SU-DHL-6 (cell line): ENCODE measurements around the gene C13orf42.

Source experiments
- H2AFZ ChIP-seq: fragments of 200-600 bp; sonication (generic); 2 replicates; pipeline ENCODE4 v1.6.1; 2014; ENCODE audit warnings: low read depth, mild to moderate bottlenecking, moderate library complexity, mixed read lengths, antibody characterized with exemption, low read length; ENCODE audit not compliant: severe bottlenecking
- H3F3A ChIP-seq: fragments of 200-600 bp; shearing (Covaris generic); 2 replicates; pipeline ENCODE4 v1.6.0; 2016; ENCODE audit warnings: antibody characterized with exemption, mild to moderate bottlenecking; ENCODE audit not compliant: insufficient read depth
- H3K27ac ChIP-seq: fragments of 200-600 bp; sonication (generic); 2 replicates; pipeline ENCODE4 v1.5.1; 2016; ENCODE audit warnings: low read depth, mild to moderate bottlenecking, low read length, moderate library complexity, mixed read lengths
- H3K27me3 ChIP-seq: fragments of 200-600 bp; sonication (generic), shearing (Covaris generic); 2 replicates; pipeline ENCODE4 v1.6.0; 2014; ENCODE audit warnings: mild to moderate bottlenecking, low read length
- H3K36me3 ChIP-seq: fragments of 200-600 bp; sonication (generic); 2 replicates; pipeline ENCODE4 v1.6.1; 2014; ENCODE audit warnings: mild to moderate bottlenecking, low read length, mixed read lengths
- H3K4me2 ChIP-seq: fragments of 300-600, 200-600 bp; shearing (Covaris generic), sonication (generic); 2 replicates; pipeline ENCODE4 v1.6.0; 2014; ENCODE audit warnings: low read length, low read depth, mild to moderate bottlenecking; ENCODE audit not compliant: poor library complexity, severe bottlenecking
- H3K4me3 ChIP-seq: fragments of 200-600 bp; sonication (generic); 2 replicates; pipeline ENCODE4 v1.5.1; 2014; ENCODE audit warnings: antibody characterized with exemption, low read length, mild to moderate bottlenecking, mixed read lengths; ENCODE audit not compliant: insufficient read depth, poor library complexity, severe bottlenecking
- H3K79me2 ChIP-seq: fragments of 200-600 bp; sonication (generic); 2 replicates; pipeline ENCODE4 v1.6.1; 2014; ENCODE audit warnings: mild to moderate bottlenecking, low read length, moderate library complexity; ENCODE audit not compliant: insufficient read depth
- H3K9ac ChIP-seq: fragments of 200-600 bp; sonication (generic); 2 replicates; pipeline ENCODE4 v1.7.0; 2014; ENCODE audit warnings: mild to moderate bottlenecking, low read length
- H3K9me2 ChIP-seq: fragments of 200-600 bp; sonication (generic); replicated peaks from 2 replicates; pipeline ENCODE4 v1.6.1; 2014; ENCODE audit warnings: low read length; ENCODE audit not compliant: insufficient read depth
- H3K9me3 ChIP-seq: fragments of 200-600 bp; sonication (generic); 2 replicates; pipeline ENCODE4 v1.6.1; 2014; ENCODE audit warnings: low read length, mixed read lengths; ENCODE audit not compliant: insufficient read depth
- H4K20me1 ChIP-seq: fragments of 200-600 bp; sonication (generic); 2 replicates; pipeline ENCODE4 v1.6.1; 2014; ENCODE audit warnings: low read depth, mild to moderate bottlenecking, antibody characterized with exemption, low read length, moderate library complexity, mixed read lengths
- CTCF ChIP-seq: fragments of 200-600 bp; sonication (generic); IDR thresholded peaks from one replicate; pipeline ENCODE4 v1.5.1; 2017; ENCODE audit warnings: antibody characterized with exemption, mild to moderate bottlenecking, low read length, moderate library complexity; ENCODE audit not compliant: insufficient read depth, poor library complexity, severe bottlenecking
- EZH2phosphoT487 ChIP-seq: fragments of 200-600 bp; sonication (generic), shearing (Covaris generic); conservative IDR thresholded peaks from 2 replicates; pipeline ENCODE4 v1.6.1; 2018; ENCODE audit warnings: mild to moderate bottlenecking, antibody characterized with exemption, low read length, moderate library complexity, mixed read lengths

The C13orf42 gene

GRCh38 chr13:51118809-51119431 is 7.8 kb upstream of the C13orf42 start:
- Histone ChIP-seq H3K36me3 (no peaks in the 10 kb centered on the region), H3K27ac (no peak overlapping the region), H3K9ac (no peak overlapping the region), H4K20me1 (no peaks in the 10 kb centered on the region), H2AFZ (no peak overlapping the region), H3K9me2 (no peaks in the 10 kb centered on the region), H3K79me2 (no peaks in the 10 kb centered on the region), H3F3A (no peaks in the 10 kb centered on the region), H3K4me2 (no peak overlapping the region), H3K27me3 (no peaks in the 10 kb centered on the region), H3K9me3 (no peaks in the 10 kb centered on the region), H3K4me3 (no peak overlapping the region)
- TF ChIP-seq EZH2phosphoT487 (no peak), CTCF (no peak)

GRCh38 chr13:51113969-51114368 is 2.9 kb upstream of the C13orf42 start:
- Histone ChIP-seq H3K9ac (no peak overlapping the region), H3K4me3 (no peak overlapping the region), H3K27me3 (no peaks in the 10 kb centered on the region), H3K27ac (no peak overlapping the region), H3K4me2 (no peak overlapping the region), H2AFZ (no peak overlapping the region), H3K9me2 (no peaks in the 10 kb centered on the region), H3K9me3 (no peaks in the 10 kb centered on the region), H4K20me1 (no peaks in the 10 kb centered on the region), H3K79me2 (no peaks in the 10 kb centered on the region), H3K36me3 (no peaks in the 10 kb centered on the region), H3F3A (no peaks in the 10 kb centered on the region)
- no peak for TF ChIP-seq CTCF

- no peak overlapping the region for H3K4me2 ChIP-seq
- TF ChIP-seq CTCF (no peak), EZH2phosphoT487 (no peak)
- H3K27me3 ChIP-seq, result no peaks in the 10 kb centered on the region
- H3K4me3 ChIP-seq, result no peak overlapping the region
- no peaks in the 10 kb centered on the region for H3K36me3 ChIP-seq
- H2AFZ ChIP-seq, result no peak overlapping the region
- H3K9me2 ChIP-seq, result no peaks in the 10 kb centered on the region
- H3F3A ChIP-seq, result no peaks in the 10 kb centered on the region
- H4K20me1 ChIP-seq, result no peaks in the 10 kb centered on the region
- no peaks in the 10 kb centered on the region for H3K9me3 ChIP-seq
- no peak overlapping the region for H3K27ac ChIP-seq
- no peak overlapping the region for H3K9ac ChIP-seq
- no peaks in the 10 kb centered on the region for H3K79me2 ChIP-seq
Measured at GRCh38 chr13:51113186-51113881, 2.3 kb upstream of the C13orf42 start.
